ENCODE data around the gene HERC4.
"Not testable (repeated sequence)": the region's sequence is repeated elsewhere in the genome, so short reads cannot be mapped to it uniquely, and the experiment has no call there.

HERC4 gene

GRCh38 chr10:67943917-67944316 is 131.2 kb downstream of the HERC4 start:
- no peak for DNase-seq

- no peak for DNase-seq
Measured at GRCh38 chr10:67936416-67936815, 138.7 kb downstream of the HERC4 start.

GRCh38 chr10:67935223-67935622 is 139.9 kb downstream of the HERC4 start:
- no peak for DNase-seq

GRCh38 chr10:67934336-67934735 is 140.7 kb downstream of the HERC4 start:
- no peak for DNase-seq

- DNase-seq, result no peak
Measured at GRCh38 chr10:67933199-67933598, 141.9 kb downstream of the HERC4 start.

- peak; percentile 45 for DNase-seq
Measured at GRCh38 chr10:67926951-67927350, 148.1 kb downstream of the HERC4 start.

GRCh38 chr10:67925449-67926005 is 149.6 kb downstream of the HERC4 start:
- DNase-seq, result peak; percentile 78

GRCh38 chr10:67924136-67924535 is 150.9 kb downstream of the HERC4 start:
- DNase-seq, result no peak

GRCh38 chr10:67923551-67923950 is 151.5 kb downstream of the HERC4 start:
- DNase-seq, result peak; percentile 23

GRCh38 chr10:67921065-67921464 is 154.0 kb downstream of the HERC4 start:
- DNase-seq, result no peak

GRCh38 chr10:67917679-67918078 is 157.4 kb downstream of the HERC4 start:
- DNase-seq, result no peak

- DNase-seq, result no peak
Measured at GRCh38 chr10:67917169-67917568, 157.9 kb downstream of the HERC4 start.

- DNase-seq, result no peak
Measured at GRCh38 chr10:67914777-67915340, 160.2 kb downstream of the HERC4 start.

- DNase-seq, result peak; percentile 60
Measured at GRCh38 chr10:67912331-67912946, 162.6 kb downstream of the HERC4 start.

- DNase-seq, result no peak
Measured at GRCh38 chr10:67903581-67903980, 171.5 kb downstream of the HERC4 start.

GRCh38 chr10:67893637-67894036 is 181.4 kb downstream of the HERC4 start:
- no peak for DNase-seq

- DNase-seq, result peak; percentile 80
Measured at GRCh38 chr10:67884842-67885670, 190.0 kb downstream of the HERC4 start.

- peak; percentile 95 for DNase-seq
Measured at GRCh38 chr10:67884313-67884841, 190.7 kb downstream of the HERC4 start, which contains the start of gene SIRT1. Gene SIRT1 (plus strand): TSS chr10:67884656. CDS start chr10:67884722, 66 bp downstream.

- DNase-seq, result no peak
Measured at GRCh38 chr10:67883710-67884312, 191.3 kb downstream of the HERC4 start.

GRCh38 chr10:67878133-67878532 is 196.9 kb downstream of the HERC4 start:
- no peak for DNase-seq

GRCh38 chr10:67877421-67877820 is 197.7 kb downstream of the HERC4 start:
- DNase-seq, result not testable (repeated sequence)

Data from fibroblast of skin of abdomen (primary cell).